Measurements from ENCODE around the gene PTPRR. TPM values are rescaled to one million over a fixed set of nuclear protein-coding genes. Genes with fewer than 3 reads are reported as not detected.

Gene PTPRR
- polyA plus RNA-seq, 4 donors: 0.08 to 0.79 (median 0.44) TPM

DNA sequence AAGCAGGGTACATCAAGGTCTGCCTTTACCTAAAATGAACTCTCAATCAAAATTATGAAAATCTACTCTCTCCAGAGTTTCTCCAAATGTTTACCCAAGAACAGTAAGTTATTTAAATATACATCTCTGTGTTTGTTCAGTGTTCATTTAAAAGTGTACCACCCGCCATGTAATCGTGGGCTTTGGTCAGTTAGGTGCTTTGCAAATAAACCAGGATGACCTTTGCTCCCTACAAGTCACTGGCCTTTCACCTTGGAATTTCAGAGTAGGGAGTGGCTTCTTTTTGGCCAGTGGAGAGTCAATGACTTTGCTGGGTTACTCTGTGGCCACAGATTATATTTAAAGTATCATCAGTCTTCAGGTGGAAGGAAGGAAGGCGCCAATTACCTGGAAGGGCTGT is 208.7 kb downstream of the PTPRR start:
- DNase-seq (ENCODE audit: low read depth in 4 of 4, low spot score in 3 of 4): no peak

DNA sequence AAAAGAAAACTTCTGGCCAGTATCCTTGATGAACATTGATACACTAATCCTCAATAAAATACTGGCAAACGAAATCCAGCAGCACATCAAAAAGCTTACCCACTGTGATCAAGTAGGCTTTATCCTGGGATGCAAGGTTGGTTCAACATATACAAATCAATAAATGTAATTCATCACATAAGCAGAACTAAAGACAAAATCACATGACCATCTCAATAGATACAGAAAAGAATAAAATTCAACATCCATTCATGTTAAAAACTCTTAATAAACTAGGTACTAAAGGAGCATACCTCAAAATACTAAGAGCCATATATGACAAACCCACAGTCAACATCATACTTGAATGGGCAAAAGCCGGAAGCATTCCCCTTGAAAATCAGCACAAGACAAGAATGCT is 211.5 kb downstream of the PTPRR start:
- DNase-seq (ENCODE audit: low read depth in 4 of 4, low spot score in 3 of 4): no peak

DNA sequence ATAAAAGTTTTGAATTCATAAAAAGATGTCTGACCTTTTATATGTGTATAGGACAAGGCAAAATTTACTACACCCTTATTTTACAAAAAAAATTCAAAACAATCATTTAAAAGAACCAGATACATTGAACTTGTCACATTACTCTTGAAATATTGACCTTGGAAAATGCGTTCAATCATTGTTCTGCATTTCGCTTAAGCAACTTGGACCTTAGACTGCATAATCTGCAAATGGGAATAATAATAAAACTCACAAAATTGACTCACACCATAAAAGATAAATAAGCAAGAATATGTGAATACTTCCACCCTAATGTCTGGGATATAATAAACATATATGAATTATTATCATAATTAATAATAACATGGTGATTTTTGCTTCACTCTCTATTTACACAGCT is 213.9 kb downstream of the PTPRR start:
- no peak for DNase-seq (ENCODE audit: low read depth in 4 of 4, low spot score in 3 of 4)

DNA sequence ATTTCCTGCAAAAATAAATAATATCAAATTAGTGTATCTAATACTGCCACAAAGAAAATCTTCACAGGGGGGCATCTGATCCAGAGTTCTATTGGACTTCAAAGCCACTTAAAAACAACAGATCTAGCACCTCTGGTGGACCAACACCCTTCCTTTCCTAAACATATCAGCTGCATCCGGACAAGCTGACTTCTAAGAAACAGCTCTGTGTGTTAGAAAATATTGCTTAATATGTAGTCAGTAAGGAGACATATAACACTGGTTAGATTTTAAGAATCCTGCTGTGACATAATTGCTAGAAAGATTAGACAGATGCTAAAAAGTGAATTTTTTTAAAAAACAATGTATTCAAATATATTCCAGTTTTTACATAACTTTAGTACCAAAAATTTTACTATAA is 222.2 kb downstream of the PTPRR start:
- no peak for DNase-seq (ENCODE audit: low read depth in 4 of 4, low spot score in 3 of 4)

DNA sequence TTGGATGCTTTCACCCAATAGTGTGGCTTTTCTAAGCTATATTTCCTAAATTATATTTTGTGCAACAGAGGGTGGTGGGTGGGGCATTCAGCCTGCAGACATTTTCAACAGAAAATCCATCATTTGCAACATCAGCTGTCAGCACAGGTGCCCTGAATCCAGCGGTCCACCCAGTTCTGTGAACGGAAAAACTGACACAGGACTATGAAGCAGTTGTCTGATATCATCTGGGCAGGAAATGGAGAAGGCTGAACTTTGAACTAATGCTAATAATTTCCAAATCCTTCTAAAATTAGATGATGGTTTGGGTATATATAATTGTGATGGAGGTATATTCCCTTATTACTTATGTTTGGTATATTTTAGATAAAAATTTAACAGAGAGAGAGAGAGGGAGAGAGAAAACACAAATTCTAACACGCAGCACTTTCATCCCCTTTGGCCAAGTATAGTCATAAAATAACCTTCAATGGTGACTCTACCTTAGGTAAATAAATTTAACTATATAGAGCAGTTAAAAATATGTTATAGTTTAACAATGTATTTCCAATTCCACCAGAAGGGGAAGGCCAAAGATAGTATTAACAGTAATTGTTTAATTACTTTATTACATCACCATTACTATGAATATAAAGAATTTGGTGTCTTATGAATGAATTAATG is 225.0 kb downstream of the PTPRR start:
- DNase-seq (ENCODE audit: low read depth in 4 of 4, low spot score in 3 of 4): no peak

DNA sequence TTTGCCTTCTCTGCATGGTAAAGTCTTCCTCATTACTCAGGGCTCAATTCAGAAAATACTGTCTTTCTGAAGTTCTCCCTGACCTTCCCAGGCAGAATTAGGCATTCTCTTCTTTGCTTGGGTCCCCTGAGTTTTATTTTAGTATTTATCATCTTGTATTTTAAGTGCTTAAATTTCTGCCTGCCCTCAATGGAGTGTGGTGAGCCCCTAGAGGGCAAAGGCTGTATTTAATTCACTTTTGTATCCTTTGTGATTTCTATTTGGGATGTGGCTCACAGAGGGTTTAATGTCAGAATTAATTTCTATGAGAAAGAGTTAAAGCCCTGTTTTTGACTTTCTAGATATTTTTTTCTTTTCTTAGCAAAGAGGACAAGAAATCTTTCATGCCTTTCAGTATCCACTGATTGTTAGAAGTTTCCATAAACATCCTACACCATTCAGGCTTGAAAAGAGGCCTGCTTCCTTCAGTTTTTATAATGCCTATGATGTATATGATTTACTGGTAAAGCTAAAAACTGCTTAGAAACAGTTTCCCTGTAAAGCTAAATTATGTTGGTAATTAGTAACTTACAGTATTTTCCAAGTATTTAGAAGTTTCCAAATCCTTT is 227.8 kb downstream of the PTPRR start:
- no peak for DNase-seq (ENCODE audit: low read depth in 4 of 4, low spot score in 3 of 4)

DNA sequence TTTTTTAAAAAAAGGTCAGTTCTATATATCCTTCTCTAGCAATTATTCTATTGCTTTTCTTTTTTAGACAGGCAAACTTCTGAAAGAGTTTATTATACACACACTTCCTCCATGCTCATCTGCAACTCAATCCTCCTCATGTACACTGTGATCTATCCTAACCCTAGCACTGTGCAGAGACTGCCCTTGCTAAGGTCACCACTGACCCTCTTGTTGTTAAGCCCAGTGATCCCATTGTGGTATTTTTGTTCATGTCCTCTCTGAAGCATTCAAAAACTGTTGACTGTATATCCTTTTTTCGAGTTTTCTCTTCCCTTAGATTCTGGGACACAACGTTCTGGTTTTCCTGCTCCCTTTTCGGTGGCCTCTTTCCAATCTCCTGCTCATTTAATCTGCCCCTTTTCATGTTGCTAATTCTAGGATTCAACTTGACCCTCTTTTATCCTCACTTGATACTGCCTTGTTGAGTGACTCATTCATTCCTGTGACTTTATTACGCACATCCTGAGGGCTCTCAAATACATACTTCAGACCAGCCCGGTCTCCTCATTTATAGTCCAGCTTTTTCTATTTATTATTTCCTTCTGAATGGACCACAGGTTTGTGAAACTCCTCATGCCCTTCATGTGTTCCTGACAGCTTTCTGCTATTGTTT is 229.4 kb downstream of the PTPRR start:
- DNase-seq (ENCODE audit: low read depth in 4 of 4, low spot score in 3 of 4): no peak

DNA sequence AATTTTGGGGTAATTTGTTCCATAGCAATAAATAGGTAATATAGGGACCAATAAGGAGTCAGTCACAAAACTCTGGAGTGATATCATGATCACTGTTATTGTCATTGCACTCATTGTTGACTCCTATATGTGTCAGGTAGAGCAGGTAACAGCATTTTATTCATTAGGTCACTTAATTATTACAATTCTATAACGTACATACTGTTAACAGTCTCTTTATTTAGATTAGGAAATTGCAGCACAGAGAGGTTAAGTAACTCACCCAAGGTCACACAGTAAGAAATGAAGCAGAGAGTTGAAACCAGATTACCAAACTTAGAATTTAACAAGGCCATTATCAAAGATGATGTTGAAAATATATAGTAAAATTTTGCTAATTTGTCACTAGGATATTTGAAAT is 233.6 kb downstream of the PTPRR start:
- DNase-seq (ENCODE audit: low read depth in 4 of 4, low spot score in 3 of 4): no peak

DNA sequence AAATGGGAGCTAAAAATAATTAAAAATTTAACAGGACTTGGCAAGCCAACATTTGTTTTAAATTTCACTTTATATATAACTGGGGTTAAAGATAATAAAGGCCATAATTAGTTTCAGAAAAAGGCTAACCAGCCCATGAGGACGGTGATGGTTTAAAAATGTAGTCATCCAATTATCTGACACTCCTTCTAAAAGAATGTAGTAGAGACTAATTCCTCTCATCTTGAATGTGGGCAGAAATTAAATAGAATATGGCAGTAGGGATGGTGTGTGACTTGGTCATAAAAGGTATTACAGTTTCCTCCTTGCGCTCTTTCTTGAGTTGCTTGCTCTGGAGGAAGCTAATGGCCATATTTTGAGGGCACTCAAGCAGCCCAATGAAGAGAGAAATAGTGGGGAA is 234.2 kb downstream of the PTPRR start:
- no peak for DNase-seq (ENCODE audit: low read depth in 4 of 4, low spot score in 3 of 4)

DNA sequence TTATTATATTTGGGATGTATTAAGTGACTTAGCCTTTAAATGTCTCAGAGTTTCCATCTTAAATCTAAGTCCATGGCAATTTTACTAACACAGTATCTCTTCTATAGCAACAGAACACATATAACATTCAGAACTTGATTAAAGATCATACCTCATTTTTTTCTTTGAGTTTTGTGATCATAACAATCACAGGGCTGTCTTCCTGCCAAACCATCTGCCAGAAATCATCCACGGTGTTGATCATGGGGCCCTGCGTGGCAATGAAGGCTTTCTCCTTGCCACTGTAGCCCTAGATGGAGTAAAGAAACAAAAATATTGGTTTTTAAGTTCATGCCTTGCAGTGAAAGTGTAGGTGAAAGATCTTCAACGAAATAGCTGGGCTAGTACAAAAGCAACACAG is 236.6 kb downstream of the PTPRR start:
- no peak for DNase-seq (ENCODE audit: low read depth in 4 of 4, low spot score in 3 of 4)

DNA sequence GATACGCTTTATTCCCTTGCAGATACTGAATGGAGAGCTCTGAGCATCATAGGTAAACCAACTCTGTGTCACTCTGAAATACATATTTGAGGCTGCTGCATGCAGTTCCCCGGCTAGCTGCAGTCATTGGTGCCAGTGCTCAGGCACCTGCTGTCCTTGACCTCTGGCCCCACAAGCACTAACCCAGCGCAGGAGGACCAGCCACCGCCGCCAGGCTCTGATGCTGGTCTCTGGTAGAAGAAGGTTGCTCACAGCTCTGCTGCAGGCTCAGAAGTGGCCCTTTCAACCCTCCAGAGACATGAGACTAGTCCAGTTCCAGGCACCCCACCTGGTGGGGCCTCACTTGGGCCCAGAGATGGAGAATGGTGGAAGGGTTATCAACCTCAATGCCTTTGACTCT is 248.8 kb downstream of the PTPRR start:
- no peak for DNase-seq (ENCODE audit: low read depth in 4 of 4, low spot score in 3 of 4)

DNA sequence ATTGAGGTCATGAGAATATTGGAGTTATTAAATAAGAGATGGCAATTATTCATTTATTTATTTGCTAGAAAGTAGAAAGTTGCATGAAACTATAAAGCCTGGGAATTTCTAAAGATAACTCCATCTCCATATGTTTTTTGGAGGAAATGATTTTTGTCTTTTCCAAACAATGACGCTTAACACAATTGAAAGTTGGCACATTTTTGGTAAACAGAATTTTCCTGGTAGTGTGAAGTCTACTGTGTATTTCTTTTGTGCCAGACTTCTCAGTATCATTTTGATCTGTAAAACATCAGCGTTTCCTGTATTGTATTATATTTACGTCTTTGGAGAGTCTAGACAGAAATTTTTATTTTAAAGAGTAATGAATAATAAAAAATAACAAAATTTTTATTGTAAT is 249.6 kb downstream of the PTPRR start:
- DNase-seq (ENCODE audit: low read depth in 4 of 4, low spot score in 3 of 4): no peak

DNA sequence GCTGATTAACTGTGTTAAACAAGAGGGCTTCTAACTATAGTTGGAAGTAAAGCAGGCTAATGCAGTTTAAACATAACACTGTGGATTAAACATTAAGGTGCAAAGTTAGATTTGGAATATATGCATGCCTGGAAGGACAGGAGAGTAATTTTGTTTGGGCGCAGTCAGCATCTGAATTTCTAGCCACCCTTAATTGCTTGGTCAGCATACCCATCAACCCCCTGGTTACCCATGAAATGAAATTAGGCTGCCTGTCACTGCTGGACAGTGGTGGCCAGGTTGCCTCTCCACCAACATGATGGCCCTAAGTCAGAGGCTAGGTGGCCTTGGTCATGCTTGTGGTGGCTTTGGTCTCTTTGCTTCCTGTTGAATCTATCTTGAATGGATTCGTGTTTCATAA is 253.3 kb downstream of the PTPRR start:
- DNase-seq (ENCODE audit: low read depth in 4 of 4, low spot score in 3 of 4): no peak

DNA sequence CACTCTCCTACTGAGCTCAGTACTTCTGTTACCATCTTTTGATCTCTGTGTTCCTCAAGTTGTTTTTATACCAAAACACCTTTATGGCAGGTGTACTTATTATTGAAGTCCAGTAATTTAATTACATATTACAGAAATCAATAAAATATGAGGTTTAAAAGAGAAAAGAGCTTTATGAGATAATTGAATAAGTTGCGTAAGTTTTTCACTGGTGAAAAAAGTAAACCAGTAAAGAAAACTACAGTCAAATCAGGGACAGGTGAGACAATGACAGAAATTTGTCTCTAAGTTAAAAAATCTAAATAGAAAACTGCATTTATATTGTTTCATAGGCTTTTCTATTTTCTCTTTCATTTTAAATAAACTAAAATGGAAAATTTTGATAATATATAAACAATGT is 254.2 kb downstream of the PTPRR start:
- DNase-seq (ENCODE audit: low read depth in 4 of 4, low spot score in 3 of 4): no peak

DNA sequence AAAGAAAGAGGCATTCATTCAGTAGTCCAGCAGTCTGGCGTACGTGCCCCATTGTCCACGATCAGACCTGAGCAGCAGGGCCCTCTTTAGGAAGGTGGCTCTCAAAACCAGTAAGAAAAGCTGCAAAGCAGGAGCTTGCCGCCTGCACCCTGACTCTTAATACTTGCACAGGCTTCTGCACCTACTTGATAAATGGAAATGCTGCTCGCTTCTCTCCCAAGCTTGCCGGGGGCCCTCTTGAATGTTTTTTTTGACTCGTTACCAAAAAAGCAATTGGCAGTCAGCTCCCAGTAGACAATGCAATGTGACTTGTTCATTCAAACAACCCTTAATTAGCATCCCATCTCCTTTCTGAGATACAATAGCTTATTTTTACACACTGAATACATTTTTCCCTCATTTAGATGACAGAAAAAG is 256.1 kb downstream of the PTPRR start:
- no peak for DNase-seq (ENCODE audit: low read depth in 4 of 4, low spot score in 3 of 4)

DNA sequence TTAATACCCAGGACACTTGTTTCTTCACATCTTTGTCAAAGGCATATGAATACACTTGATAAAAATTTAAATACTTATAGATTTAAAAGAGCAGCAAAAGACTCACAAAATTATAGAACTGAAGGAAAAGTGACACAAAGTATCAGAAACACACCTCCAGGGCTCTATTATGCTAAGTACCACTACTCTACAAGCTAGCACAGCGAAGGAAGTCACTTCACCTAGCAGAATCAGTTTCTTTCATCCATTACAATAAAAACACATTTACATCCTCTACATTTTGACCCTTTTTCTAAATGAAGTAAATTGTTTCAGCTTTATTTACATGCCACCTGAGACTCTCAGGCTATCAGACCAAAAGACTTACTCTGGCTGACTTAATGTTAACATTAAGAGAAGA is 256.7 kb downstream of the PTPRR start:
- no peak for DNase-seq (ENCODE audit: low read depth in 4 of 4, low spot score in 3 of 4)

DNA sequence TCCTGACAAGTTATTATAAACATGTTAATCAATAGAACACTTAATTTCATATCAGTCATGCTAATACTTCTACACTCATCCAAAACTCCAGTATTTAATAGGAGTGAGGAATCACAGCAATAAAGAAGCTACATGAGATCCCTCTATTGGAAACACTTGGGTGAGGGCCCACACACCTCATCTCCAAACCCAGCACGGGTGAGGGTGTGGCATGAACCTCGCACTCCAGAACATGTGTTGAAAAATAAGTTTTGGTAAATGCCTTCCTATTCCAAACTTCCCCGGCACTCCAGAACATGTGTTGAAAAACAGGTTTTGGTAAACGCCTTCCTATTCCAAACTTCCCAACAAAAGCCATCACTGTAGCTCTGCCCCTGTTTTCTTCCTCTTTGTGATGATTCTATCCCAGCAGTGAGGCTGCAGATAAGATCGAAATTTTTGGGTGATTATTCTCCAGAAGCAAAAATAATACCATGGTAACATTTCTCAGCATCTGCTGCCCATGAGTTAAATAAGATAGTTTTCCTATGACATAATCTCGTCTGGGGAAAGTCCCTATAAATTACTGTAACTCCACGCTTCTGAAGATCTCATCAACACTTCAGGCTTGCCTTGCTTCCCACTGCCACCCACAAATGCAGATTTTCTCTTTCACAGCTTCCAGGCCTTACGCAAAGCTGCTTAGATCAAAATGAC is 258.9 kb downstream of the PTPRR start:
- no peak for DNase-seq (ENCODE audit: low read depth in 4 of 4, low spot score in 3 of 4)

DNA sequence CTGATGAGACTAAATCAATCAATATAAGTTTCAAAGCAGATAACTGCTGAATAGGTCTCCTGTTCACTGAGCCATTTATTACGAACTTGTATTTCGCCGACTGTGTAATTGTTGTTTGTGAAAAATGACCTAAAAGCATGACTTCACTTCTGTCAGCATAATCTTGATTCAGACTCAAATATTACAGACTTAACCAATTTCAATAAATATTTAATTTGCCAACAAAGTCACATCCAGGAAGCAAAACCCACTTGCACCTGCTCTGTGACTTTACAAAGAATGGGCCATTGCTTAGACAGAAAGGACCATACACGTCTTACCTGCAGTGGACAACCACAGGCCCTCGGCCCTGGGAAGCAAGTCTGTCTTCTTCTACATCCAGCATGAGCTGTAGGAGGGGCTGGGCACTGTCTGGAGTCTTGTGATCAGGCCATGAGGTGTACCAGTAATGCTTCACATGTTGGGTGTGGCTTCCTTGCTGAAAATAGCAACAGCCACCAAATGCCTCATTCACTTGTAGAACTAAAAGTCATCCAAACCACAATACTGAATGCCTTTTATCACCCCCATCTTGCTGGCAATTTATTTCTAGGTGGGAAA is 259.8 kb downstream of the PTPRR start:
- DNase-seq (ENCODE audit: low read depth in 4 of 4, low spot score in 3 of 4): no peak

DNA sequence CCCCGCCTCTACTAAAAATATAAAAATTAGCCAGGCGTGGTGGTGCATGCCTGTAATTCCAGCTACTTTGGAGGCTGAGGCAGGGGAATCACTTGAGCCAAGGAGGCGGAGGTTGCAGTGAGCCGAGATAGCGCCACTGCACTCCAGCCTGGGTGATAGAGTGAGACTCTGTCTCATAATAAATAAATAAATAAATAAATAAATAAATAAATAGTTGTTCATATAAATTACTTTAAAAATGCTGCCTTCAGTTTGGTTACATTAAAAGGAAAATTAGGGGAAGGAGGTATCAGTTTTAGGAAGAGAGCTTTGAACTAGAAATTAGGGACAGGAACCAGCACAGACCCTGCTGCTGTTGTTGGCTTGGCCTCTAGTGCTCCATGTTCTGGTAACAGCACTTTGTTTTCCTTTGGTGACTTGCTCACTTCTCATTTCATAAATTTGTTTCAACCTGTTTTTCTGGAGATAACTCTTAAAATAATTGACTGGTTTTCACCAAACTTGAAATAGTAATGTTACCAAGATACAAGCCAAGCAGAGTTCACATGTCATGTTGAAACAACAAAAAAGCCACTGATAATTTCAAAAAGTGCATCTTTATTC is 260.4 kb downstream of the PTPRR start:
- no peak for DNase-seq (ENCODE audit: low read depth in 4 of 4, low spot score in 3 of 4)

DNA sequence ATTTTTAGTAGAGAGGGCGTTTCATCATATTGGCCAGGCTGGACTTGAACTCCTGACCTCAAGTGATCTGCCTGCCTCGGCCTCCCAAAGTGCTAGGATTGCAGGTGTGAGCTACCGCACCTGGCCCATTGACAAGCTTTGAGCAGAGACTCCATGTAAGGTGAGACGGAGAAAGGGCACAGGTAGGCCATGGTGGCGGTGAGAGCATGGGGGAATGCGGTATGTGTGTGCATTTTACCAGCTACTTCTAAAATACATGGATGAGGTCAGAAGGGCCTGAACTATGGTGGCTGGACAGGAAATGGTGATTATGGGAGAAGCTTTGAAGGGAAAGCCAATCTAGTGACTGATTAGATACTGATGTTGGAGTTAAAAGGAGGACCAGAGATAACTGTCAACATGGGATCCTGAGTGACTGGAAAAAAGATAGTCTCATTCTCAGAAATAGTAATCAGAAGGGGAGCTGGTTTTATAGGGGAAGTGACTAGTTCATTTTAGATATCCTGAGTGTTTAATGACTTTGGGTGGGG is 261.4 kb downstream of the PTPRR start:
- DNase-seq (ENCODE audit: low read depth in 4 of 4, low spot score in 3 of 4): no peak
